SK-MEL-5 (cell line): Measurements from ENCODE around the gene STC2. TPM values are rescaled to one million over a fixed set of nuclear protein-coding genes. Genes with fewer than 3 reads are reported as not detected.
A peak's percentile ranks its signal among the peaks of the same experiment; 100 is the strongest.
"Not testable (repeated sequence)": the region's sequence is repeated elsewhere in the genome, so short reads cannot be mapped to it uniquely, and the experiment has no call there.

Experiments used
- DNase-seq: peaks from one replicate; pipeline ENCODE4 v3.0.0-alpha.2; 2016; ENCODE audit warnings: low read depth, low spot score
- in situ Hi-C: cut with HindIII; loops from 2 replicates; pipeline ENCODE4 v1.10.0; 2016; ENCODE audit warnings: low sequenced_read_pairs, high pct_unique_total_duplicates, low pct_unique_long_range_greater_than_20kb
- polyA plus RNA-seq, 2 experiments: library from polyadenylated mRNA; depleted of rRNA; stranded (reverse); fragments of >200 nt; gene quantifications; 2 replicates each; pipeline ENCODE4 v1.2.3, GENCODE V29; 2015
- total RNA-seq: library from RNA; depleted of rRNA; stranded (reverse); fragments of >200 nt; shearing (Covaris generic); gene quantifications from 2 replicates; pipeline ENCODE4 v1.2.3, GENCODE V29; 2014; rRNA removed

The STC2 gene
- total RNA-seq: 0.13 and 0.43 TPM in 2 replicates
- 0.04 and 0.09 TPM in 2 replicates for polyA plus RNA-seq (2015; cell fraction: cytosol; rRNA removed)
- 0.22 TPM in 1 of 2 replicates, not detected in the other for polyA plus RNA-seq (2015; cell fraction: nucleus; rRNA removed)

- in situ Hi-C loops: no loop called here
- DNase-seq: no peak
Observed at GRCh38 chr5:173327948-173328843, at the start of gene STC2. TSS of gene STC2 (minus strand) at chr5:173328414. CDS start at chr5:173328193, 221 bp downstream.

GRCh38 chr5:173371400-173371799 is 43.2 kb upstream of the STC2 start:
- no peak for DNase-seq
- in situ Hi-C loops: no loop called here

DNA sequence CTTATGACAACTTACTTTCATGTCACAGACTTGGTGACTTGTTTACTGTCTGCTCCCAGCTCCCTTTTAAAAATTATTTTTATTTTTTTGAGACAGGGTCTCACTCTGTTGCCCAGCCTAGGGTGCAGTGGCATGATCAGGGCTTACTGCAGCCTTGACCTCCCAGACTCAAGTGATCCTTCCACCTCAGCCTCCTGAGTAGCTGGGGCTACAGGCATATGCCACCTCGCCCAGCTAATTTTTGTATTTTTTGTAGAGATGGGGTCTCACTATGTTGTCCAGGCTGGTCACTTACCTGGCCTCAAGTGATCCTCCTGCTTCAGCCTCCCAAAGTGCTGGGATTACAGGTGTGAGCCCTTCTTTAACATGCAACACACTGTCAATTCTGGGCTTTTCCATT is 35.2 kb upstream of the STC2 start:
- DNase-seq, in situ Hi-C loops: not testable (repeated sequence)

DNA sequence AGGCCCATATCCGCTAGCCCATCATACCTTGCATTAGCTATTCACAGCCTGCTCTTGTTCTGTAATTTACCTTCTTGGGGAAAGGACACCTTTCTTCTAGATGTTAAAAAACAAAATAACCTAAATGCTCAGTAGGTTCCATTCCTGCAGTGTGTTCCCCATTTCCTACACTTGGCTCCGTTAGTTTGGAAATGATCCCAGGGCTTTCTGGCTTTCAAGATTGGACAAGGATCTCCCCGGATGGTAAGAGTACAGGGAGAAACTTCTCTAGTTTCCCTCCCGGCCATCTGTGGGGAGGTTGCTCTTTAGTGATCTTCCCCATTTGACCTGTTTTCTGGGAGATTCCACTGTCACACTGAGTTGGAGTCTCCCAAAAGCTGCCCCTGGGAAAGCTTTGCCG is 27.3 kb upstream of the STC2 start:
- no peak for DNase-seq
- in situ Hi-C loops: no loop called here

DNA sequence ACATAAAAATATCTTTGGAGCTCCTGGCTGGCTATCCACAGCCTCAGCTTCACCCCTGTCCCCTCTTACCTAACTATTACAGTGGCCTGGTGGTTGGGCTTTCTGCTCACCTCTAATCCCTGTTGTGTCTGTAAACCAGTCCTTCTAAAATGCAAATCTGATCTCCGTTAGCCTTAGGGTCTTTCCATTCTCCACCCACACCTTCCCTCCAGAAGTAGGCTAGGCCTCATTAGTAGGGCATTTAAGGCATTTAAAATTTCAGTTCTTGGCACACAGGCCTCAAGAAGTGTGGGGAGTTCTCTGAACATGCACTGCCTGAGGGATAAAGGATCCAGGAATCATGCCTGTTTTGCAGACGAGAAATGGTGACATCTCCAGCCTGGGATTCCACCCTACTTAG is 26.4 kb upstream of the STC2 start:
- no peak for DNase-seq
- in situ Hi-C loops: no loop called here

DNA sequence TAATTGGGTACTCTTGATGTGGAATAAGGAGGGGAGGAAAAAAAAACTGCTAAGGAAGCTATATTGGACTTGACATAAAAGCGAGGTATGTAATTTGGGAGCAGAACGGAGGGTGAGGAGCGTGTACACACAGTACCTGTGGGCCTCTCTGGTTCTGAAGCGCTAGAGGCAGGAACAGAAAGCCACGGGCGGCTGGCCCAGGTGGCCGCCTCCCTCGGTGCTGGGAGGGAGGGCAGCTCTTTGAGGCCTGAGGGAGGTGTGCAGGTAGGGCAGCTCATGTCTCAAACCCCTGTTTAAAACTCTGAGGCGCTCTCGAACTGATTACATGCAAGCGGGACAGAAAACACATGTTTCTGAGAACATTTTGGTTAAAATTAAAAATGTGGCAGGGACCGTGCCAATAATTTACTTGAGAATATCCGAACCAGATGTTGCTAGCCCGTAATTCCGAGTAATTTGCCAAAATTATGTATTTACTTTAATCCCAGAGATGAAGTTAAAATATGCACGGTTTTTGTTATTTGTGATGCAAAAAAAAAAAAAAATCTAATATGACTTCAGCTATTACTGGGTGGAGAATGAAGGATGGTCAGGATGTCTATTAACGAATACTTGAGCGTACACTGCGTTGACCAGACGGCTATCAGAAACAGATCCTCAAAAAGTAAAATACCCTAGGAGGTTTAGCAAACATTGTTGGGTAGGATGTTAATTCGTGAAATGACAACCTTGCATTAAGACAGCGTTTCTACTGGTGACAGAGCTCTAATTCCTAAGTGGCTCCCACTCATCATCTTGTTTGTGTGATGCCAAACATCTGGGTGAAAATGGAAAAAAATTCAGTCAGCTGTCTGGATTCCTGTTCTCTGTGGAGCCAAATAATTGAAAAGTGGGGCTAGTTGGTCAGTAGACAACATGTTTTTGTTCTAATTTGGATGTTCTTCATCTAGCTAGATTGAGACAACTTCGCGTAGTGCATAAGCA is 24.4 kb upstream of the STC2 start:
- DNase-seq: no peak
- in situ Hi-C loops: no loop called here

DNA sequence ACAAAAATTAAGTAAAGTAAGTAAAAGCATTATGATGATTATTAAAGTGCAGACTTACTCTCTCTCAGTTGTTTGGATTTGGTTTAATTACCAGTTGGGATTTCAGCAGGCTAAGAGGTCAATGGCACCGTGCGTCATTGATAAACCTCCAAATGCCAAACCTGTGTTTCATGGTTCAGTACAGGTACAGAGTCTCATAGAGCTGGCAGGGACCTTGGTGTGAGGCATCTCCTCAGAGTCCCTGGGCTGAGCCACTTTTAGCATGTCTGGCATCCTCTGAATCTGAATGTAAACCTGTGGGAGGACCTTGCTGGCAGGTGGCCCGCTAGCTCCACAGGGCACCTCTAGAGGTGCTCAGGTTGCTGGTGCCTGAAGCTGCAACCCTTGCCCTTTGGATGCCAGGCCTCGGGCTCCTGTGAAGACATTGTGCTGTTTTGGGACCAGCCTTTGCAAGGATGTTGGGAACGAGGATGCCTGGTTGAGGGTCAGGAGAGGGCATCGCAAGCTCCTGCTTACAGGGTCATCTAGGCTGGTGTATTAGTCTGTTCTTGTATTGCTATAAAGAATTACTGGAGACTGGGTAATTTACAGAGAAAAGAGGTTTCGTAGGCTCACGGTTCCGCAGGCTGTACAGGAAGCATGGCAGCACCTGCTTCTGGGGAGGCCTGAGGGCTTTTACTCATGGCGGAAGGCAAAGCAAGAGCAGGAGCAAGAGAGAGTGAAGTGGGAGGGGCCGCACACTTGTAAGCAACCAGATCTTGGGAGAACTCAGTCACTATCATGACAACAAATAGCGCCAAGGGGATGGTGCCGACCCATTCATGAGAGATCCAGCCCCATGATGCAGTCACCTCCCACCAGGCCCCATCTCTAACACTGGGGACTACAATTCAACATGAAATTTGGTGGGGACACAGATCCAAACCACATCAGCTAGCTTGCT is 14.9 kb upstream of the STC2 start:
- no peak for DNase-seq
- in situ Hi-C loops: no loop called here

DNA sequence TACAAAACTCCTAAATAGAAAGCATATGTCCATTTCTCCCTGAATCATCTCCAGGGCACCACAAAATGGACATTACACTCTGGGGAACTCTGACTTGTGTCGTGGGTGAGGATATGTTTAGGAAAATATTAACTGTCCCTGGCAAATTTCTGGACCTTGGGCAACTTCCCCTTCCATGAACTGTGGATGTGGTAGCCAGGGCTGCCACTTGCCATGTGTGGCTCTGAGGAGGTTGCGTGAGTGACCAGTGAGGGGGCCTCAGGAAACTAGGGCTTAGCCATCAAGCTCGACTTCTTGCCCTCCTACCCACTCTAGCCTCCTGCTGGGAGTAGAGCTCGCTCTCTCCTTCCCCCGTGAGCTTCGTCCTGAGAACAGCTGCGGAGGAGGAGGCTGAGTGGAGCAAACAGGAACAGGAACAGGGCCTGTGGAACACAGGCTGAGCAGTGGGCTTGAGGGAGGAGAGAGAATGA is 13.8 kb upstream of the STC2 start:
- in situ Hi-C loops: no loop called here
- no peak for DNase-seq

- in situ Hi-C loops: no loop called here
- no peak for DNase-seq
Observed at GRCh38 chr5:173340984-173341383, 12.8 kb upstream of the STC2 start.

DNA sequence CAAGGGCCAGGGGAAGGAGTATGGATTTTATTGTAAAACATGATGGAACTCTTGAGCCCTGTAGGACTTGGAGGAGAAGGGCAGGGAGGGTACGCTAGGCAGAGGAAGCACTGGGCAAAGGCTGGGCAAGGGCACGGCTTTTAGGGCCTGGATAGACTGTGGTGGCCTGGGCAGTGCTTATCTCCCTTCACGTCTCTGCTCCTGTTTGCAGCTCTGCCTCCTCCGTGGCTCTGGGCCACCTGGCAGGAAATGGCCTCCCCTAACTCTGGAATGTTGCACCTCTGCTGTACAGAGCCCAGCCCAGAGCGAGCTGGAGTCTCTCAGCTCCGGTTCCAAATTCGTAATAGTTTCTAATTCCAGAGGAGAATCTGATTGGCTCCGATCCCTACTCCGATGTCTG is 12.2 kb upstream of the STC2 start:
- DNase-seq: no peak
- in situ Hi-C loops: no loop called here

- DNase-seq: no peak
- in situ Hi-C loops: no loop called here
Observed at GRCh38 chr5:173339286-173339685, 11.1 kb upstream of the STC2 start.

GRCh38 chr5:173338380-173339015 is 10.3 kb upstream of the STC2 start:
- in situ Hi-C loops: no loop called here
- DNase-seq: no peak

DNA sequence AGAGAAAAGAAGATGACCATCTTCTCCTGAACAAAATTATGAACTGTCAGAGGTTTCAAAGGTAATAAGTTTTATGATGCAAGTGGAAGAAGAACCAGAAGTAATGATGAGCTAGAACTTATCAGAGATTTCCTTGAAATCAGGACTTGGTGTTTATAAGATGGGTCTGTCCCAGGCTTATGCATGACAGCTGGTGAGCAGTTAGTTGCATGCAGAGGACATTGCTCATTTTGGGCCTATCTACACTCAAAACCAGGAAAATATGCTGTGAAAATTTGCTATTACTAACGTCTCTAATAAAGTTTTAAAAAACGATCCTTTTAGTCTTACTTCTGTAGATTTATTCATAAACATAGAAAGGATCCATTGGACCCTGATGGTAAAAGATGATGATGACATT is 6.6 kb upstream of the STC2 start:
- no peak for DNase-seq
- in situ Hi-C loops: no loop called here

DNA sequence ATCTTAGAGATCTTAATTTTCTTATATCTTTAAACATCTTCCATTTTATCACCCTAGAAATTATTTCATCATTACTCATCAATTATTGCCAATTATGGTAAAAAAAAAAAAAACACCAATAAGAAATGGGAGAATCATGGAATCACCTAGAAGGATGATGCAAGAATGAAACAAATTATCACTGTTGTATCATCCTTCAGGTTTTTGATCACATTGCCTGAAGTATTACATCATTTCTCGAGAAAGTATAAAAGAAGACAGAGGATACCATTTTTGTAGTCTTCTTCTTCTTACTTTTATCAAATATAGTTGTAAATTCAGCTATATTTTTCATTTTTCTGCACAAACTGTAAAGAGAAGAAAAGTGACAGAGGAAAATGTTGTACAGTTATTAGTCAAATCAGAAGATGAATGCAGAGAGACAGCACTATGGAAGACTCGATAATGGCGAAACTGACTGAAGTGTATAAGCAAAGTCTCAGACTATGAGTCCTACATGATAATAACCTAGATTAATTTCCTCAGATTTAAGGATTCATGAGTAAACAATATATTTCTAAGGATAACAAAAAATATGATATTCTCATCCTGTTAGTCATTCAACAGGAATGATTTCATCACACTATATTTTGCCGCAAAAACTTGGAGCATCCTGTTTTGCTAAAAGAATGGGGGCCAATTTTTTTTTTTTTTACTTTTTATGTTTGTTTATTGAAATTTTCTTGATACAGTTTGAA is 5.9 kb upstream of the STC2 start:
- in situ Hi-C loops: no loop called here
- DNase-seq: no peak

DNA sequence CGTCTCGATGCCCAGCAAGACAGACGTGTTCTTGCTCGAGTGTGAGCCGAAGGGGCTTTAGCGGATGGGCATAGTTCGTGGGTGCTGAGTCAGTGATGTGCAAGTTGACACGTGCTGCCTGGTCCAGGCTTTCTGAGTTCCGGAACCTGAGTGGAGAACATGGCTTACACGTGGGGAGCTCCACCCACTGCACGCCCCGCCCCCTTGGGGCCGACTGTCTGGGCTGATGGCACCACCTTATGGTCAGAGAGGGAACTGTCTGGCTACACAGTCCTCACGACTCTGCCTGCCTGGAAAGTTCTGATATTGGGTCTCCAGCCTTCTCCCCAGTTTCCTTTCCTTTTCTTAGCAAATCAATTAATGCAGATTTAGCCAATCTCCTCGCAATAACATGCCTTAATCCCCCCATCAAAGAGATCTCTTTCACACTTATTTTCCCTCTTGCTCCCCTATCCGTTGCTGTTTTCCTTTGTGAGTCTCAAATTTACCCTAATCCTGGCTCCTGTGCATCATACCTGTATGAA is 3.8 kb upstream of the STC2 start:
- in situ Hi-C loops: no loop called here
- DNase-seq: peak; percentile 82

- in situ Hi-C loops: no loop called here
- no peak for DNase-seq
Observed at GRCh38 chr5:173331287-173331686, 3.1 kb upstream of the STC2 start.
